Activated CD8-positive, alpha-beta memory T cell treated with anti-CD3 and anti-CD28 coated beads, Interleukin-2, amount 10 ng/mL, durations not matched to agents 7 days and 5 days (primary cell): ENCODE results near the gene ATF7. TPM values are rescaled to one million over a fixed set of nuclear protein-coding genes. Genes with fewer than 3 reads are reported as not detected.

Experiments used
- ATAC-seq: fragments of 150-1000 bp; cut with Tn5 transposase; one replicate; pipeline ENCODE4 v1.10.0; 2021; ENCODE audit warnings: moderate library complexity
- CTCF ChIA-PET: fragments of 350-600 bp; sonication (Branson Sonifier 250); formaldehyde crosslinking; loops from one replicate; lab custom pipeline; 2021; ENCODE audit warnings: antibody characterized with exemption; lab: Charles Lee
- DNase-seq: peaks from one replicate; pipeline ENCODE4 v3.0.0-alpha.2; 2020
- H3K27ac Mint-ChIP-seq: one replicate; pipeline ENCODE4 v1.8.0; 2021; ENCODE audit warnings: mild to moderate bottlenecking, mixed read lengths
- H3K27me3 Mint-ChIP-seq: one replicate; pipeline ENCODE4 v1.8.0; 2021; ENCODE audit warnings: mixed read lengths
- H3K36me3 Mint-ChIP-seq: one replicate; pipeline ENCODE4 v1.8.0; 2021; ENCODE audit warnings: mild to moderate bottlenecking, mixed read lengths
- H3K4me1 Mint-ChIP-seq: one replicate; pipeline ENCODE4 v1.8.0; 2021; ENCODE audit warnings: mixed read lengths
- H3K4me3 Mint-ChIP-seq: one replicate; pipeline ENCODE4 v1.8.0; 2021; ENCODE audit warnings: mild to moderate bottlenecking, moderate library complexity, mixed read lengths
- H3K9me3 Mint-ChIP-seq: one replicate; pipeline ENCODE4 v1.8.0; 2022; ENCODE audit warnings: low read depth, mixed read lengths
- total RNA-seq, 2 experiments: library from RNA; stranded (reverse); gene quantifications; one replicate each; pipeline ENCODE4 v1.2.3, GENCODE V29; 2021

ATF7 gene
- total RNA-seq: 10 to 100 TPM; 24.6 to 33.8 TPM

DNA sequence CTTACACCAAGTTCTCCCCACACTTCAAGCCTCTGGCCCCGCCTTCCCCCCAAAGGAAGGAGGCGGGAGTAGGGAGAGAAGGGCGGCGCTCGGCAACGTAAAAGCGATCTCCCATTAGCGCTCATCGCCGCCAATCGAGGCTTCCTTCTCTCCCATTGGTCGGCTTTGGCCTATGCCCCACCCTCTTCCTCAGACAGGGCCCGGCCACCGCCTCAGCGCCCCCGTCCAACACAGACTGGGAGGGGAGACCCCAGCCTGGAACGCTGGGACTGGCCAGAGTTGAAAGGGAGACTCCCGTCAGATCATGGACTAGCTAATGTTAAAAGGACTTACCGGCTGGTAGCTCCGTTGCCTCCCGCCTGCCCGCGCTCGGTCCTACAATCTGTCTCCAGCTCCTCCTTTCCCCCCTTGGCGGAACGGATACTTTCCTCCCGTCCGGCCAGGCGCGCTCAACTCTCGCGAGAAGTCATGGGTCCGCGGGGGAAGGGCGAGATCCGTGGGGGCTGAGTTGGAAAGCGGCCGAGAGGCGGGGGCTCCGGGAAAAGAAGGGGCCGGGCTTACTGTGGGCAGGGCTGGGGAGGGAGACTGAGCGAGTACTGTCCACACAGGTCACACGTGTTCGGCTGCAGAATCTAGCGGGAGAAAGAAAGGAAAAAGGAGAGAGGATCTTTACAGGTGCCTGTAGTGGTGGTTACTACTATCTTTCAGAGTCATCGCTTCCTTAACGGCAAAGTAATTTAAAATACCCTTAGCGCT lies at the start of gene ATF7:
ATF7 (minus strand) TSS at position 437 of the 756 bp plus-strand sequence. CDS start 25,382 bp downstream, outside the sequence.
- CTCF ChIA-PET: interaction anchor here (0.5 to 2.3 kb wide), 4 partner anchors 8 to 82 kb away, joined by 3 to 10 read pairs (median 4); partner anchors contain the start of gene ATP5MC2
- H3K4me1 Mint-ChIP-seq: peaks cover 46% of the 10 kb centered on the region
- ATAC-seq (peak; percentile 98), DNase-seq (peak; percentile 99)
- peak within 1 kb of the TSS; percentile 92 for H3K27ac Mint-ChIP-seq
- peaks cover 4% of the 10 kb centered on the region for H3K36me3 Mint-ChIP-seq
- peak within 1 kb of the TSS; percentile 97 for H3K4me3 Mint-ChIP-seq
- no peaks in the 10 kb centered on the region for H3K9me3 Mint-ChIP-seq
- no peaks in the 10 kb centered on the region for H3K27me3 Mint-ChIP-seq

DNA sequence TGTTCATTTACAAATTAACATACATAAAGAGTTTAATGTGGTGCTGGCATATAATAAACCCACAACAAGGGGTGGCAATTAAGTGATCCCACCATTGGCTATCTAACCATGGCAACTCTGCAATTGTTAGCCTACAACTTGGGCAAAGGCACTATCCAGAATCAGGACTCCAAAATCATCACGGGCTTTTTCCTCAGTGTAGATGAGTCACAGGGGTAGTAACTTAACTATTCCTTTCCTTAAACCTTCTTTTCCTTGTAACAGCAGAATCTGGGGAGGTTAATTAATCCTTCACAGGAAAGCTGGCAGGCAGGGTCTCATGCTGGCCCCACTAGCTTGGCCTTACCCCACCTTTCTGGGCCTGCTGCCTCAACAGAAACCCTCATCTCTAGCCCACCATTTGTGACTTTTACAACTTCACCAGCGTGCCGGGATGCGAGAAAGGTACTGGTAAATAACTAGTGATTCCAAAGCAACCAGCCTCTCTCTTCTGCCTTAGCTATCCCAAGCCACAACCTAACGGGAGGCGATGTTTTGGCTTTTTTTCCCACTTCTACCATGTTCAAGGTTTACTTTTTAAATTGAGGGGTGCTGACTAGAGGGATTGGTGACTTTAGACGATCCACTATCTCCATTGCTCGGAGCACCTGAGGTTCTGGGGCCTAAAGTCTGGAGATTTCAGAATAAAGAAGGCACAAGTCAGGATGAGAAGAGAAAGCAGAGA lies 49.0 kb upstream of the ATF7 start:
- H3K9me3 Mint-ChIP-seq: no peaks in the 10 kb centered on the region
- H3K27me3 Mint-ChIP-seq: peaks cover 29% of the 10 kb centered on the region
- CTCF ChIA-PET: interaction anchor here (0.6 to 7.2 kb wide), 36 partner anchors 10 to 354 kb away, joined by 3 to 77 read pairs (median 4); partner anchors contain the start of genes AAAS, ATF7, CALCOCO1 and CISTR
- peak overlapping the region; percentile 87 for H3K4me3 Mint-ChIP-seq
- peak overlapping the region; percentile 90 for H3K27ac Mint-ChIP-seq
- no peak for ATAC-seq
- H3K4me1 Mint-ChIP-seq: peaks cover 40% of the 10 kb centered on the region
- DNase-seq: no peak
- peaks cover 27% of the 10 kb centered on the region for H3K36me3 Mint-ChIP-seq

DNA sequence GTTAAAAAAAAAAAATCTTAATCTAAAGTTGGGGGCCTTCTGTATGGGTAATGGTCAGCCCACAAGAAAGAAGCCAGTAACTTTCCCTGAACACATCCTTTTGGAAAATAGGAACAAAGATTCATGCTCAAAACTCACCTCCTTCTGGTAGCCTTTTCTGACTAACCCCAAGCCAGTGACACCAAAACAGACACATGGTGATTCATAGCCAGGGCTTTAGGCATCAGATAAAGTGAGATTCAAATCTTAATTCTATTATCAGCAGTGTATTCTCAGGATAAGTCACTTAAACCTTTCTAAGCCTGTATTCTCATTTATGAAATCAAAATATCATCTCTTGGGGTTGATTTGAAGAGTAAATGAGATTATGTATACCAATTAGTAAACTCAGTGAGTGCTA lies 44.8 kb upstream of the ATF7 start:
- H3K36me3 Mint-ChIP-seq: peaks cover 45% of the 10 kb centered on the region

DNA sequence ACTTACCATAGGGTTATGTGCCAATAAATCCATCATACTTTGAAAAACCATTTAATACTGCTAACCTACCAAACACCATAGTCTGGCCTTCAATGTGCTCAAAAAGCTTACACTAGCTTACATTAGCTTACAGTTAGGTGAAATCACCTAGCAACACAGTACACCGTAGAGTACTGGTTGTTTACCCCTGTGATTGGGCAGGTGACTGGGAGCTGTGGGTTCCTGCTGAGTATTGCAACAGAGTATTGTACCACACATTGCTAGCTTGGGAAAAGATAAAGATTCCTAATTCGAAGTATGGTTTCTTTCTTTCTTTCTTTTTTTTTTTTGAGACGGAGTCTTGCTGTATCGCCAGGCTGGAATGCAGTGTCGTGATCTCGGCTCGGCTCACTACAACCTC lies 44.1 kb upstream of the ATF7 start:
- Mint-ChIP-seq H3K36me3 (peaks cover 51% of the 10 kb centered on the region), H3K4me3 (no peak overlapping the region), H3K27ac (no peak overlapping the region), H3K4me1 (peaks cover 33% of the 10 kb centered on the region), H3K27me3 (no peaks in the 10 kb centered on the region), H3K9me3 (no peaks in the 10 kb centered on the region)
- ATAC-seq (no peak), DNase-seq (no peak)
- CTCF ChIA-PET: interaction anchor here (0.6 to 0.7 kb wide), 2 partner anchors 126 to 325 kb away, joined by 3 read pairs; no protein-coding TSS in a partner anchor

More for the DNA sequence above, 44.8 kb upstream of the ATF7 start:
- no peak overlapping the region for H3K4me3 Mint-ChIP-seq
- H3K4me1 Mint-ChIP-seq: peaks cover 35% of the 10 kb centered on the region
- no peaks in the 10 kb centered on the region for H3K27me3 Mint-ChIP-seq
- H3K27ac Mint-ChIP-seq: no peak overlapping the region
- ATAC-seq: no peak
- CTCF ChIA-PET: no interaction called here
- H3K9me3 Mint-ChIP-seq: no peaks in the 10 kb centered on the region
- no peak for DNase-seq

DNA sequence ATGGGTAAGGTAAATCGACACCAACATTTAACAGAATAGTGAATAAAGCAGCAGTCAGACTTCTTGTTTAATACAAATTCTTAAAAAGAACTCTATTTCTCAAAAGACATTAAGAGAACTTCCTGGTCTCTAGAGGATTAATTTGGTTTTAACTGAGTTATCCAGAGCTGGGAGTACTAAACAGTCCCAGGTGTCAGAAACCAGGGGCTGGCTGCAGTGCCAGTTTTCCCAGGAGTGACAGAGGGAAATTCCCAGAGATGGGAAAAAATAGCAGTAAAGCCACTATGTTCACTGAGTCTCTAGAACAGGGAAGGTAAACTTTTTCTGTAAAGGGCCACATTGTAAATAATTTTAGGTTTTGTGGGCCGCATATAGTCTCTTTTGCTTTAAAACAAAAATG lies 40.9 kb upstream of the ATF7 start:
- H3K4me1 Mint-ChIP-seq: peaks cover 7% of the 10 kb centered on the region
- no peak overlapping the region for H3K27ac Mint-ChIP-seq
- DNase-seq (no peak), ATAC-seq (no peak)
- CTCF ChIA-PET: no interaction called here
- H3K36me3 Mint-ChIP-seq: peaks cover 56% of the 10 kb centered on the region
- no peaks in the 10 kb centered on the region for H3K9me3 Mint-ChIP-seq
- H3K27me3 Mint-ChIP-seq: no peaks in the 10 kb centered on the region
- H3K4me3 Mint-ChIP-seq: no peak overlapping the region

DNA sequence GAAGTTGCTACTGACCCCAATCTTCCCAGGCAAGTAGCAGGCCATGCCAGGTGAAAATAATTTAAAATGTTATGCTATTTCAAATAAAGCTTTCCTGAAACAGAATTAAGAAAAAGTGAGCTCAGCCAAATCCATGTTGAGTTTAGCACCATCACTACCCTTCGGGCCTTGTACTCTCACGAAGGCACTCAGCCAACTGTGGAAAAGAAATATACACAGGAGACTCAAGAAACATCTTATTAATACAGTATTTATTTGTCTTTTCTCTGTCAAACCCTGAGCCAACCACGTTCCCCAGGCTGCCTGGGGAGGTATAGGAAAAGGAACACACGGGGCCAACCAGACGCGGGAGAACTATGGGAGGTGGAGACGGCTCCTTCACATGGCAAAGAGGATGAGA lies 38.8 kb upstream of the ATF7 start:
- H3K9me3 Mint-ChIP-seq: no peaks in the 10 kb centered on the region
- CTCF ChIA-PET: interaction anchor here (0.9 to 1.1 kb wide), 3 partner anchors 11 to 121 kb away, joined by 3 read pairs; partner anchors contain the start of gene ATP5MC2
- no peaks in the 10 kb centered on the region for H3K27me3 Mint-ChIP-seq
- peaks cover 2% of the 10 kb centered on the region for H3K4me1 Mint-ChIP-seq
- no peak for ATAC-seq
- H3K27ac Mint-ChIP-seq: no peak overlapping the region
- H3K4me3 Mint-ChIP-seq: no peak overlapping the region
- peaks cover 44% of the 10 kb centered on the region for H3K36me3 Mint-ChIP-seq
- no peak for DNase-seq

DNA sequence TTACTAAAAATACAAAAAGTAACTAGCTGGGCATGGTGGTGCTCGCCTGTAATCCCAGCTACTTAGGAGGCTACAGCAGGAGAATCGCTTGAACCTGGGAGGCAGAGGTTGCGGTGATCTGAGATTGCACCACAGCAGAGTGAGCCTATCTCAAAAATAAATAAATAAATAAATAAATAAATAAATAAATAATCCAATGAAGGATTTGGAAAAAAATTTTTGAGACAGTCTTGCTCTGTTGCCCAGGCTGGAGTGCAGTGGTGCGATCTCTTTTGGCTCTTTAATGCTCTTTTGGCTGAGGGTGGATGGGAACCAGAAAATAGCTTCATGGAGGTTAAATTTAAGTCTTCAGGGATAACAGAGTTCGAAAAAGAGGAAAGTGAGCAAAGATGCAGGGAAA lies 38.0 kb upstream of the ATF7 start:
- ATAC-seq: no peak
- Mint-ChIP-seq H3K9me3 (no peaks in the 10 kb centered on the region), H3K4me1 (no peaks in the 10 kb centered on the region), H3K4me3 (no peak overlapping the region), H3K36me3 (peaks cover 37% of the 10 kb centered on the region), H3K27me3 (no peaks in the 10 kb centered on the region), H3K27ac (no peak overlapping the region)
- CTCF ChIA-PET: interaction anchor here (0.9 to 1.1 kb wide), 2 partner anchors 38 to 121 kb away, joined by 3 read pairs; no protein-coding TSS in a partner anchor
- DNase-seq: no peak

DNA sequence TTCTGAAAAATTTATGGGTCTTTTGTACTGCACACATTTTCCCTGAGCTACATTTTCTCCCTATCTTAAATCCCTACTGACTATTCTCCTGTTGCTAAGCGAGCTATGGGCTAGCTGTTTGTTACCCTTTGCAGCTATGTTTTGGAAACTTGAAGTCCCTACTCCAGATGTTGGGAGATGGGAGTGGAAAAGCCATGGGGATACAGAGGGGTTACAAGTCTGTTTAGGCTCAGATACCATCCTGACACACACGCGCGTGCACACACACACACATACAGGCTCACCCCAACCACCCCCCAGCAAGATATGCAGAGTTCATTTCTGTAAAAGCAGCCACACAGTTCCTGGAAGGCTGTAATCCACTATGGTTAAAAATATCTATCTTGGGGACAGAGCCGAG lies 33.9 kb upstream of the ATF7 start:
- no peak for ATAC-seq
- no peaks in the 10 kb centered on the region for H3K9me3 Mint-ChIP-seq
- H3K4me1 Mint-ChIP-seq: no peaks in the 10 kb centered on the region
- H3K27me3 Mint-ChIP-seq: no peaks in the 10 kb centered on the region
- H3K4me3 Mint-ChIP-seq: no peak overlapping the region
- CTCF ChIA-PET: interaction anchor here (1.7 kb wide), 1 partner anchor 16 kb away, joined by 12 read pairs; the partner anchor contains the start of gene ATP5MC2
- no peak for DNase-seq
- peaks cover 19% of the 10 kb centered on the region for H3K36me3 Mint-ChIP-seq
- no peak overlapping the region for H3K27ac Mint-ChIP-seq

DNA sequence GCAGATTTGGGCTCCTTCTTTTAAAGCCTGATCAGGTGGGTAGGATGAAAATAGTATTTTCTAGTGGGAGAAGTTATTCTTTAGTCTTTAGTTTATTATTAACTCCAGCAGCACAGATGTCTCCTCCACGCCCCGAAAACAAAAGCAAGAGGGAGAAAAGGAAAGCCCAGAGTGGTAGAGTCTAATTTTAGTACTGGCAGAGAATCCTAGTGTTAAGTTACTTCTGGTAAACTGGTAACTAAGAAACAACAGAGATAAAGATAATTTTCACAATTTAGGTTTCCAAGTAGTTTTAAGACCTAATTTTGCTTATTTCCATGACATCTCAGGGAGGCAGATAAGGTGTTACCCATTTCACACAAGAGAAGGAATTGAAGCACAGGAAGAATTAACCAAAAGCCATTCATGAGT lies 33.4 kb upstream of the ATF7 start:
- CTCF ChIA-PET: interaction anchor here (1.7 kb wide), 1 partner anchor 16 kb away, joined by 12 read pairs; the partner anchor contains the start of gene ATP5MC2
- Mint-ChIP-seq H3K27ac (no peak overlapping the region), H3K36me3 (peaks cover 16% of the 10 kb centered on the region), H3K4me3 (no peak overlapping the region), H3K9me3 (no peaks in the 10 kb centered on the region), H3K4me1 (no peaks in the 10 kb centered on the region), H3K27me3 (no peaks in the 10 kb centered on the region)
- DNase-seq (no peak), ATAC-seq (no peak)

DNA sequence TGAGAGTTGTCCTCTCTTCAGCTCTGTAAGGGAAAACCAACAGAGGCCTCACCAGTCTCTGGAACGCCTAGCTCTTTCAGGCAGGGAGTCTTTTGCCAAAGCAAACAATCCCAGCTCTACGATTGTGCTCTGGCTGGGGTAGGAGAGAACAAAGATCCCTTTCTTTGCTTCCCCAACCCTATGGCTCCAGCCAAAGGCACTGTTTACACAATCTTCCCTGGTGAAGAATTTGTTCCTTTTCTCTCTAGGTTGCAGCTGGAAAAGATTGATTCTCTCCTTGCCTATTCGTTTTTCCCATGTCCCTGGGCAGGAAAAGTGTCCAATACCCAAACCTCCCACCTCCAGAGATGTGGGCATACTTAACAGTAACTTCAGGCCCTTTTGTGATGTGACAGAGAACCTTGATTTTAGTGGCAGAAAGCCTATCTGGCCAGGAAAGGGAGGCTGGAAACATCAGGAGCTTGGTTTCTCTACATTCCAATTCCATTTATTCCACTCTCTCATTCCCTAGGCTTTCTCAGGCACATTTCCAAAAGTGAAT lies 32.9 kb upstream of the ATF7 start:
- DNase-seq (no peak), ATAC-seq (no peak)
- CTCF ChIA-PET: interaction anchor here (1.7 kb wide), 1 partner anchor 17 kb away, joined by 12 read pairs; the partner anchor contains the start of gene ATP5MC2
- Mint-ChIP-seq H3K9me3 (no peaks in the 10 kb centered on the region), H3K27ac (no peak overlapping the region), H3K4me3 (no peak overlapping the region), H3K4me1 (no peaks in the 10 kb centered on the region), H3K27me3 (no peaks in the 10 kb centered on the region), H3K36me3 (peaks cover 12% of the 10 kb centered on the region)

DNA sequence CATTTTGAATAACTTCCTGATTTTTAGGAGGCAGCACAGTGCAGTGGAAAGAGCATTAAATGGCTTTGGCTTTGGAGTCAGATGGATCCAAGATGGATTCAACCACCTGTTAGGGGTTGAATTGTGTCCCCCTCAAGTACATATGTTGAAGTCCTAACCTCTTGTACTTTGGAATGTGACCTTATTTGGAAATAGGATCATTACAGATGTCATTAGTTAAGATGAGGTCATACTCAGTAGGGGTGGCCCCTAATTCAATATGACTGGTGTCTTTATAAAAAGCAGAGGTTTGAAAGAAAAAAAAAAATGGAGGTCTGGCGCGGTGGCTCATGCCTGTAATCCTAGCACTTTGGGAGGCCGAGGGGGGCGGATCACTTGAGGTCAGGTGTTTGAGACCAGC lies 30.9 kb upstream of the ATF7 start:
- H3K27me3 Mint-ChIP-seq: no peaks in the 10 kb centered on the region
- CTCF ChIA-PET: interaction anchor here (0.7 to 1.3 kb wide), 2 partner anchors 89 to 114 kb away, joined by 3 to 5 read pairs; no protein-coding TSS in a partner anchor
- DNase-seq: no peak
- H3K4me1 Mint-ChIP-seq: no peaks in the 10 kb centered on the region
- no peaks in the 10 kb centered on the region for H3K9me3 Mint-ChIP-seq
- peaks cover 2% of the 10 kb centered on the region for H3K36me3 Mint-ChIP-seq
- H3K27ac Mint-ChIP-seq: no peak overlapping the region
- no peak for ATAC-seq
- no peak overlapping the region for H3K4me3 Mint-ChIP-seq

DNA sequence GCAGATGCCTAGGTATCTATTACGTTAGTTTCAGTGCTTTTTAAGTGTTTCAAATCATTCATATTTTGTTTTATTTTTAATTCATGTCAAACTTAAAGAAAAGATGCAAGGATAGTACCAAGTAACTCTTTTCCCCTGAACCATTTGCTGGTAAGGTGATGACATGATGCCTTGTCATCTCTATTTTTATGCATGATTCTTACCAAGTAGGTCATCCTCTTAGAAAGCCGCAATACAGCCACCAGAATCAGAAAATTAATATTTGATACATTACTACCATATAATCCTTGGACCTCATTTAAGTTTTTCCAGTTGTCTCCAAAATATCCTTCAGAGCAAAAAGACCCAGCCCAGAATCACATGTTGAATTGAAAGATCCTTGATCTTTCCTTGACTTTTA lies 27.4 kb upstream of the ATF7 start:
- Mint-ChIP-seq H3K4me1 (no peaks in the 10 kb centered on the region), H3K27ac (no peak overlapping the region), H3K36me3 (no peaks in the 10 kb centered on the region), H3K27me3 (no peaks in the 10 kb centered on the region), H3K4me3 (no peak overlapping the region), H3K9me3 (no peaks in the 10 kb centered on the region)
- DNase-seq (no peak), ATAC-seq (no peak)
- CTCF ChIA-PET: no interaction called here

DNA sequence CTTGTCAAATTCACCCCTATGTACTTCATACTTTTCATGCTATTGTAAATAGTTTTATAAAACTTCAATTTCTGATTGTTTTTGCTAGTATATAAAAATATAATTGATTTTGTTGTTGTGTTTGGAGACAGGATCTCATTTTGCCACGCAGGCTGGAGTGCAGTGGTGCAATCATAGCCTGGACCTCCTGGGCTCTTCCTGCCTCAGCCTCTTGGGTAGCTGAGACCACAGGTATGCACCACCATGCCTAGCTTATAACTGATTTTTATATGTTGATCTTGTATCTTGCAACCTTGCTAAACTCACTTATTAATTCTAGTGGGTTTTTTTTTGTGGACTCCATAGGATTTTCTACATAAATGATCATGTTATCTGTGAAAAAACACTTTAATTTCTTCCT lies 26.2 kb upstream of the ATF7 start:
- CTCF ChIA-PET: interaction anchor here (0.6 to 1.7 kb wide), 2 partner anchors 23 to 131 kb away, joined by 3 to 4 read pairs; partner anchors contain the start of gene ATP5MC2
- ATAC-seq: no peak
- Mint-ChIP-seq H3K27me3 (no peaks in the 10 kb centered on the region), H3K36me3 (no peaks in the 10 kb centered on the region), H3K4me3 (no peak overlapping the region), H3K27ac (no peak overlapping the region), H3K4me1 (no peaks in the 10 kb centered on the region), H3K9me3 (no peaks in the 10 kb centered on the region)
- no peak for DNase-seq
